Right renal pelvis (tissue), 4 donors: Measurements from ENCODE around the gene AP5B1. TPM values are rescaled to one million over a fixed set of nuclear protein-coding genes. Genes with fewer than 3 reads are reported as not detected.

Experiments
- DNase-seq, 4 donors: peaks; one replicate each; pipeline ENCODE4 v3.0.0-alpha.2; 2013; ENCODE audit warnings: low read depth in 4 of 4, low spot score in 3 of 4, missing footprints in 1 of 4
- polyA plus RNA-seq, 4 donors: library from polyadenylated mRNA; unstranded; fragments of 120-200 nt; gene quantifications; one replicate each; pipeline ENCODE4 v1.2.1, GENCODE V29; 2013; ENCODE audit not compliant: insufficient read length in 4 of 4

Gene AP5B1
- polyA plus RNA-seq, 4 donors = 6.0 to 9.5 (median 6.4) TPM

DNA sequence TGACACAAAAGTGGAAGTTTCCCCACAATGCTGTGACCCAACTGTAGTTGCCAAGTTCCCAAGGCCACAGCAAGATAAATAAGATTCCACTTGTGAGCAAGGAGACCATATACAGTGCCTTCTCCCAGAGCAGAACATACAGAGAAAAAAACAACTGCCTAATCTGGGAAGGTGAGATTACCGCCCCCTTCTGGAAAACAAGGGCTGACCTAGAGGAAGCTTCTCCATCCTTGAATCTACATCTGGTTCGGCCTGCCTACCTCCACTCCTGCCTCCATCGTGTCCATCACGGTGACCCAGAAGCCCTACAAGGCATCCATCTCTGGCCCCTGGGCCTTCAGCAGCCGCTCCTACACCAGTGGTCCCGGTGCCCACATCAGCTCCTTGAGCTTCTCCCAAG lies 54.1 kb downstream of the AP5B1 start:
- no peak for DNase-seq

Other genes starting within 250 kb of the AP5B1 start
- gene LTBP3, start 222.6 kb downstream of the AP5B1 start, polyA plus RNA-seq = 100 to 1,000 TPM in 3 of 4 donors, 10 to 100 TPM in 1; 96.6 to 137 (median 122) TPM
- 10 to 100 TPM; 53.3 to 69.1 (median 55.6) TPM for gene ZNRD2, start 210.5 kb downstream of the AP5B1 start, polyA plus RNA-seq
- gene FAM89B, start 208.4 kb downstream of the AP5B1 start, polyA plus RNA-seq = 10 to 100 TPM; 20.6 to 31.9 (median 25.2) TPM
- 10 to 100 TPM; 11.5 to 14.2 (median 12.8) TPM for gene EHBP1L1, start 204.9 kb downstream of the AP5B1 start, polyA plus RNA-seq
- gene KCNK7, start 185.2 kb downstream of the AP5B1 start, polyA plus RNA-seq = under 1 TPM in 3 of 4 donors, not detected in 1; 0.12 to 0.61 (median 0.26) TPM
- gene MAP3K11, start 166.8 kb downstream of the AP5B1 start, polyA plus RNA-seq = 10 to 100 TPM; 38.0 to 51.8 (median 41.0) TPM
- 10 to 100 TPM; 24.5 to 38.7 (median 26.3) TPM for gene PCNX3, start 165.2 kb downstream of the AP5B1 start, polyA plus RNA-seq
- gene SIPA1, start 142.9 kb downstream of the AP5B1 start, polyA plus RNA-seq = 10 to 100 TPM; 26.9 to 40.3 (median 30.2) TPM
- 10 to 100 TPM; 50.3 to 59.1 (median 54.5) TPM for gene RELA, start 118.1 kb downstream of the AP5B1 start, polyA plus RNA-seq
- 10 to 100 TPM; 68.9 to 74.1 (median 71.6) TPM for gene KAT5, start 68.7 kb downstream of the AP5B1 start, polyA plus RNA-seq
- gene RNASEH2C, start 60.2 kb downstream of the AP5B1 start, polyA plus RNA-seq = 10 to 100 TPM; 34.0 to 52.9 (median 40.1) TPM
- 10 to 100 TPM; 11.1 to 13.7 (median 12.2) TPM for gene OVOL1, start 6.1 kb upstream of the AP5B1 start, polyA plus RNA-seq
- 1 to 10 TPM; 1.4 to 3.5 (median 2.6) TPM for gene SNX32, start 53.0 kb upstream of the AP5B1 start, polyA plus RNA-seq
- 100 to 1,000 TPM; 733 to 795 (median 777) TPM for gene CFL1, start 77.2 kb upstream of the AP5B1 start, polyA plus RNA-seq
- 10 to 100 TPM; 46.6 to 56.8 (median 49.3) TPM for gene MUS81, start 79.5 kb upstream of the AP5B1 start, polyA plus RNA-seq
- 100 to 1,000 TPM in 2 of 4 donors, 10 to 100 TPM in 2; 94.9 to 134 (median 107) TPM for gene EFEMP2, start 91.8 kb upstream of the AP5B1 start, polyA plus RNA-seq
- gene CTSW, start 98.9 kb upstream of the AP5B1 start, polyA plus RNA-seq = 1 to 10 TPM in 2 of 4 donors, under 1 TPM in 2; 0.65 to 1.8 (median 0.92) TPM
- gene FIBP, start 107.5 kb upstream of the AP5B1 start, polyA plus RNA-seq = 100 to 1,000 TPM in 2 of 4 donors, 10 to 100 TPM in 2; 90.9 to 107 (median 100) TPM
- gene CCDC85B, start 109.7 kb upstream of the AP5B1 start, polyA plus RNA-seq = 10 to 100 TPM in 1 of 4 donors, 1 to 10 TPM in 3; 7.9 to 16.9 (median 8.9) TPM
- under 1 TPM; 0.17 to 0.28 (median 0.21) TPM for gene FOSL1, start 119.4 kb upstream of the AP5B1 start, polyA plus RNA-seq
- 10 to 100 TPM; 37.3 to 46.8 (median 42.2) TPM for gene C11orf68, start 138.1 kb upstream of the AP5B1 start, polyA plus RNA-seq
- gene DRAP1, start 138.4 kb upstream of the AP5B1 start, polyA plus RNA-seq = 100 to 1,000 TPM in 1 of 4 donors, 10 to 100 TPM in 3; 70.0 to 113 (median 76.4) TPM
- under 1 TPM in 3 of 4 donors, not detected in 1; 0.14 to 0.30 (median 0.18) TPM for gene TSGA10IP, start 164.5 kb upstream of the AP5B1 start, polyA plus RNA-seq
- gene SART1, start 180.8 kb upstream of the AP5B1 start, polyA plus RNA-seq = 10 to 100 TPM; 45.9 to 57.4 (median 50.3) TPM
- gene EIF1AD, start 221.2 kb upstream of the AP5B1 start, polyA plus RNA-seq = 10 to 100 TPM; 26.6 to 30.8 (median 28.4) TPM
- gene BANF1, start 221.5 kb upstream of the AP5B1 start, polyA plus RNA-seq = 100 to 1,000 TPM; 248 to 308 (median 286) TPM
- gene CST6, start 231.0 kb upstream of the AP5B1 start, polyA plus RNA-seq = not detected
- gene CATSPER1, start 245.5 kb upstream of the AP5B1 start, polyA plus RNA-seq = under 1 TPM in 1 of 4 donors, not detected in 3; 0.01 TPM